Retinal pigment epithelial cell (primary cell): ENCODE results near the gene ATP9B.
A peak's percentile ranks its signal among the peaks of the same experiment; 100 is the strongest.

ENCODE experiments used
- DNase-seq: peaks from one replicate; pipeline ENCODE4 v3.0.0-alpha.2; 2010; ENCODE audit warnings: low read depth
- H3K4me3 ChIP-seq: 2 replicates; pipeline ENCODE4 v1.5.1; 2011; ENCODE audit warnings: mild to moderate bottlenecking, low read length, control low read depth, moderate library complexity
- TF ChIP-seq, protein P1 (sequence below): conservative IDR thresholded peaks from 2 replicates; pipeline ENCODE4 v1.5.1; 2011; ENCODE audit warnings: low read depth, low read length, control low read depth, inconsistent platforms

Gene ATP9B

GRCh38 chr18:79062806-79063205 is 6.4 kb upstream of the ATP9B start:
- no peak for DNase-seq
- no peak overlapping the region for H3K4me3 ChIP-seq
- TF ChIP-seq, protein P1, sequence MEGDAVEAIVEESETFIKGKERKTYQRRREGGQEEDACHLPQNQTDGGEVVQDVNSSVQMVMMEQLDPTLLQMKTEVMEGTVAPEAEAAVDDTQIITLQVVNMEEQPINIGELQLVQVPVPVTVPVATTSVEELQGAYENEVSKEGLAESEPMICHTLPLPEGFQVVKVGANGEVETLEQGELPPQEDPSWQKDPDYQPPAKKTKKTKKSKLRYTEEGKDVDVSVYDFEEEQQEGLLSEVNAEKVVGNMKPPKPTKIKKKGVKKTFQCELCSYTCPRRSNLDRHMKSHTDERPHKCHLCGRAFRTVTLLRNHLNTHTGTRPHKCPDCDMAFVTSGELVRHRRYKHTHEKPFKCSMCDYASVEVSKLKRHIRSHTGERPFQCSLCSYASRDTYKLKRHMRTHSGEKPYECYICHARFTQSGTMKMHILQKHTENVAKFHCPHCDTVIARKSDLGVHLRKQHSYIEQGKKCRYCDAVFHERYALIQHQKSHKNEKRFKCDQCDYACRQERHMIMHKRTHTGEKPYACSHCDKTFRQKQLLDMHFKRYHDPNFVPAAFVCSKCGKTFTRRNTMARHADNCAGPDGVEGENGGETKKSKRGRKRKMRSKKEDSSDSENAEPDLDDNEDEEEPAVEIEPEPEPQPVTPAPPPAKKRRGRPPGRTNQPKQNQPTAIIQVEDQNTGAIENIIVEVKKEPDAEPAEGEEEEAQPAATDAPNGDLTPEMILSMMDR: no peak

DNA sequence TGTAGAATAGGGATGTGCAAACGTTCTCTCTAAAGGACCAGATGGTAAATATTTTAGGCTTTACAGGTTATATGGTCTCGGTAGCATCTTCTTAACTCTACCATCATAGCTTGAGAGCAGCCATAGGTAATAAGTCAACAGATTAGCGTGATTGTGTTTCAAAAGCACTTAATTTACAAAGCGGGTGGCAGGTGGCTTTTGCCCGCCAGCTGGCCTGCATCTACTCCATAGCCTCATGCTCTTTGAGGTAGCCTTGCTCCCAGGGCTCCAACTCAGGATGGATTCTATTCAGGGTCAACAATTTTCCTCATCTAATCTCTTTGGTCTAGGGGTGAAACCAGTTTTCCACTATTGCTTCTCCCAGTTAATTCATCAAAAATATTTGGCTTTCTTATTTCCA is 5.0 kb upstream of the ATP9B start:
- TF ChIP-seq, protein P1: no peak
- H3K4me3 ChIP-seq: no peak overlapping the region
- DNase-seq: no peak

DNA sequence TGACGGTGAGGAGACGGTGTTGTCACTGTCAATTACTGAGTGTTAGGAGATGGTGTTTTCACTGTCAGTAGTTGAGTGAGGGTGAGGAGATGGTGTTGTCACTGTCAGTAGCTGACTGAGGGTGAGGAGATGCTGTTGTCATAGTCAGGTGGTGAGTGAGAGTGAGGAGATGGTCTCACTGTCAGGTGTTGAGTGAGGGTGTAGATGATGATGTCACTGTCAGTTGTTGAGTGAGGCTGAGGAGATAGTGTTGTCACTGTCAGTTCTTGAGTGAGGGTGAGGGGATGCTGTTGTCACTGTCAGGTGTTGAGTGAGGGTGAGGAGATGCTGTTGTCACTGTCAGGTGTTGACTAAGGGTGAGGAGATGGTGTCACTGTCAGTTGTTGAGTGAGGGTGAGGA is 3.4 kb upstream of the ATP9B start:
- H3K4me3 ChIP-seq: no peak overlapping the region
- DNase-seq: no peak
- TF ChIP-seq, protein P1: no peak

GRCh38 chr18:79067611-79068010 is 1.6 kb upstream of the ATP9B start:
- TF ChIP-seq, protein P1: no peak
- no peak for DNase-seq
- H3K4me3 ChIP-seq: no peak overlapping the region

DNA sequence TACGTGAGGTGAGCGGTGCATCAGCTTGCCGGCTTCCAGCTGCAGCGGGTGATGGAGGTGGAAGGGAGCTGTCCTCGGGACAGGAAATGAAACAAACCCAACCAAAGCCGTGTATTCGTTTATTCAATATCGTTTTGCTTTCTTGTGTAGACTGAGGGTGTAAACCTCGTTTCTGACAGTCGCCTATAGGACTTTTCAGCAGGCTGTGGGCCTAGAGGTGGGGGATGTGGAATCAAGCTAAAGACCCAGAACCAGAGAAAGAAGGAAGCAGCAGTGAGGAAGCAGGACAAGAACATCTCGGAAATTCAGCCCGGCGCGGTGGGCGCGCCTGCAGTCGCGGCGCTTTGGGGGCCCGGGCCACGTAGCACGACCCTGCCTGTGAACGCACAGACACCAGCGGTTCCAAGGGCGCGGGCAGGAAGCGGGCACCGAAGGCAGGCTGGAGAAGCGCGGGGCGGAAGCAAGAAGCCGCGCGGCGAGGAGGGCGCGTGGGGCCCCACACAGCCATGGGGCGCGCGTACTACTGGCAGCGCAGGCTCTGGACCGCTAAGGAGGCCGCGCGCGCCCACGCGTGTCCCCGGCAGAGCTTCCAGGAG is 755 bp upstream of the ATP9B start:
- peak overlapping the region; percentile 51 for H3K4me3 ChIP-seq
- DNase-seq: no peak
- TF ChIP-seq, protein P1: no peak

GRCh38 chr18:79069717-79070151 is 540 bp downstream of the ATP9B start:
- TF ChIP-seq, protein P1: no peak
- DNase-seq: no peak

DNA sequence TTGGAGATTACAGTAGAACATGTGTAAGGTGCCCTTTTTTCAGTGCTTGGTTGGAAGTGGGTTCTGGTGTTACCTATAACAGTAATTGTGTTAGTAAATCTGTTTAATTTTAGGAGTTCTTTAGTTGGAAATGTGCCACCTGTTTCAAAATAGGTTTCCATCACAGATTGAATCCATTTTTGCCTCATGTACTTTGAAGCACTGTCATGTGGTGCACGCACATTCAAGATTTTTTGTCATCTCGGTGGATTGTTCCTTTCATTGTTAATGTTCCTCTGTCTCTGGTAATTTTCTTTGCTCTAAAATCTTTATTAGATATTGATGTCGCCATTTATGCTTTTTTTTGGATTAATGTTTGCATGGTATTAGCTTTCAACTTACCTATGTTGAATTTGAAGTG is 1.3 kb downstream of the ATP9B start:
- TF ChIP-seq, protein P1: no peak
- DNase-seq: no peak
- peak overlapping the region; percentile 89 for H3K4me3 ChIP-seq

More at GRCh38 chr18:79069717-79070151, 540 bp downstream of the ATP9B start:
- H3K4me3 ChIP-seq: peak overlapping the region; percentile 89
